Keratinocyte (primary cell): ENCODE results near the gene MRPL49.

Experiments used
- EZH2 ChIP-seq: IDR thresholded peaks from one replicate; pipeline ENCODE4 v1.6.1; 2012; ENCODE audit warnings: inconsistent platforms, mild to moderate bottlenecking, low read length, moderate library complexity
- TF ChIP-seq, protein P1 (sequence below), 3 experiments: IDR thresholded peaks in 1 of 3; conservative IDR thresholded peaks in 1 of 3; optimal IDR thresholded peaks in 1 of 3; 2 replicates in 2 of 3; 3 replicates in 1 of 3; pipeline versions ENCODE3 to v1.5.1; 2011; ENCODE audit warnings: low read length in 3 of 3, mild to moderate bottlenecking in 3 of 3, moderate library complexity in 2 of 3, control low read depth in 1 of 3, inconsistent platforms in 1 of 3; ENCODE audit not compliant: insufficient read depth in 2 of 3; ENCODE audit errors: extremely low read depth in 1 of 3

DNA sequence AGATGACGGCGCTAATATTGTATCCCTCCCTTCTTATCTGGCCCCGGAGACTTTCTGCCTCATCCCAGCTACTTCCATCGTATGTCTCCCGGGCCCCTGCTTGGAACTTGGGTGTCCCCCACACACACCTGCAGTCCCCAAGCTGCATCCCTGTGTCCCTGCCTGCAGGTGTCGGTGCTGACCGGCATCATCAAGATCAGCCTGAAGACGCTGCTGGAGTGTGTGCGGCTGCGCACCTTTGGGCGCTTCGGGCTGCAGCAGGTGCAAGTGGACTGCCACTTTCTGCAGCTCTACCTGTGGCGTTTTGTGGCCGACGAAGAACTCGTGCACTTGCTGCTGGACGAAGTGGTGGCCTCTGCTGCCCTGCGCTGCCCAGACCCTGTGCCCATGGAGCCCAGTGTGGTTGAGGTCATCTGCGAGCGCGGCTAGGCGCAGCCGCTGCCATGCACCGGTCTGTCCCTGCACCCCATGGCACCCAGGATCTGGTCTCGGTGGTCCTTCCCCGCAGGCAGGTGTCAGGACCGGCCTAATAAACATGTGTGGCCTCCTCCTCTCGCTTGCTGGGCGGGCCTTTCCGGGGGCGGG lies 10.9 kb upstream of the MRPL49 start:
- TF ChIP-seq, protein P1, sequence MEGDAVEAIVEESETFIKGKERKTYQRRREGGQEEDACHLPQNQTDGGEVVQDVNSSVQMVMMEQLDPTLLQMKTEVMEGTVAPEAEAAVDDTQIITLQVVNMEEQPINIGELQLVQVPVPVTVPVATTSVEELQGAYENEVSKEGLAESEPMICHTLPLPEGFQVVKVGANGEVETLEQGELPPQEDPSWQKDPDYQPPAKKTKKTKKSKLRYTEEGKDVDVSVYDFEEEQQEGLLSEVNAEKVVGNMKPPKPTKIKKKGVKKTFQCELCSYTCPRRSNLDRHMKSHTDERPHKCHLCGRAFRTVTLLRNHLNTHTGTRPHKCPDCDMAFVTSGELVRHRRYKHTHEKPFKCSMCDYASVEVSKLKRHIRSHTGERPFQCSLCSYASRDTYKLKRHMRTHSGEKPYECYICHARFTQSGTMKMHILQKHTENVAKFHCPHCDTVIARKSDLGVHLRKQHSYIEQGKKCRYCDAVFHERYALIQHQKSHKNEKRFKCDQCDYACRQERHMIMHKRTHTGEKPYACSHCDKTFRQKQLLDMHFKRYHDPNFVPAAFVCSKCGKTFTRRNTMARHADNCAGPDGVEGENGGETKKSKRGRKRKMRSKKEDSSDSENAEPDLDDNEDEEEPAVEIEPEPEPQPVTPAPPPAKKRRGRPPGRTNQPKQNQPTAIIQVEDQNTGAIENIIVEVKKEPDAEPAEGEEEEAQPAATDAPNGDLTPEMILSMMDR (optimal IDR thresholded peaks at IDR 0.05 in 1 of 3, IDR thresholded peaks at IDR 0.05 in 1 of 3, conservative IDR thresholded peaks at IDR 0.05 in 1 of 3; ENCODE audit: extremely low read depth in 1 of 3, insufficient read depth in 2 of 3, low read length in 3 of 3): no peak
- TF ChIP-seq EZH2: no peak
